ENCODE measurements around the gene SLC24A3.

Gene SLC24A3

GRCh38 chr20:19254956-19255355, 42.5 kb downstream of the SLC24A3 start:
- no peak for ATAC-seq

DNA sequence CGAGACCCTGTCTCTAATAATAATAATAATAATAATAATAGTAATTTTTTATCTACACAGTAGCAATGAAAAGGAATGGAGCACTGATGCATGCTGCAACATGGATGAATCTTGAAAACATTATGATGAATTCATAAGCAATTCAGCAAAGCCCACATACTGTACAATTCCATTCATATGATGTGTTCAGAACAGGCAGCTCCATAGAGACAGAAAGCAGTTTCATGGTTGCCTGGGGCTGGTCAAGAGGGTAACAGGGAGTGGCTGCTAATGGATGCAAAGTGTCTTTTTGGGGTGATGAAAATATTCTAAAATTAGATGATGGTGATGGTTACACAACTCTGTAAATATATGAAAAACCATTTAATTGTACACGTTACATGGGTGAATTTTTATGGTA, 43.6 kb downstream of the SLC24A3 start:
- no peak for ATAC-seq
- no peak for TF ChIP-seq SNAI2 (CRISPR knock-in tag; IDR thresholded peaks at IDR 0.05)
- no peak for TF ChIP-seq ESRRG (CRISPR knock-in tag; IDR thresholded peaks at IDR 0.05)
- TF ChIP-seq CREB5 (CRISPR knock-in tag; IDR thresholded peaks at IDR 0.05; ENCODE audit: low read depth): no peak
- TF ChIP-seq OSR1 (CRISPR knock-in tag; IDR thresholded peaks at IDR 0.05): no peak
- TF ChIP-seq, protein P1, sequence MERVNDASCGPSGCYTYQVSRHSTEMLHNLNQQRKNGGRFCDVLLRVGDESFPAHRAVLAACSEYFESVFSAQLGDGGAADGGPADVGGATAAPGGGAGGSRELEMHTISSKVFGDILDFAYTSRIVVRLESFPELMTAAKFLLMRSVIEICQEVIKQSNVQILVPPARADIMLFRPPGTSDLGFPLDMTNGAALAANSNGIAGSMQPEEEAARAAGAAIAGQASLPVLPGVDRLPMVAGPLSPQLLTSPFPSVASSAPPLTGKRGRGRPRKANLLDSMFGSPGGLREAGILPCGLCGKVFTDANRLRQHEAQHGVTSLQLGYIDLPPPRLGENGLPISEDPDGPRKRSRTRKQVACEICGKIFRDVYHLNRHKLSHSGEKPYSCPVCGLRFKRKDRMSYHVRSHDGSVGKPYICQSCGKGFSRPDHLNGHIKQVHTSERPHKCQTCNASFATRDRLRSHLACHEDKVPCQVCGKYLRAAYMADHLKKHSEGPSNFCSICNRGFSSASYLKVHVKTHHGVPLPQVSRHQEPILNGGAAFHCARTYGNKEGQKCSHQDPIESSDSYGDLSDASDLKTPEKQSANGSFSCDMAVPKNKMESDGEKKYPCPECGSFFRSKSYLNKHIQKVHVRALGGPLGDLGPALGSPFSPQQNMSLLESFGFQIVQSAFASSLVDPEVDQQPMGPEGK (CRISPR knock-in tag; IDR thresholded peaks at IDR 0.05; ENCODE audit: borderline replicate concordance): no peak
- no peak for TF ChIP-seq ZFP3 (CRISPR knock-in tag; IDR thresholded peaks at IDR 0.05)
- TF ChIP-seq GLIS3 (CRISPR knock-in tag; IDR thresholded peaks at IDR 0.05): no peak
- TF ChIP-seq ZNF8 (CRISPR knock-in tag; IDR thresholded peaks at IDR 0.05): no peak
- no peak for TF ChIP-seq RARB (CRISPR knock-in tag; IDR thresholded peaks at IDR 0.05)
- no peak for TF ChIP-seq ZNF565 (CRISPR knock-in tag; conservative IDR thresholded peaks at IDR 0.05; ENCODE audit: low read depth)
- TF ChIP-seq, protein P2, sequence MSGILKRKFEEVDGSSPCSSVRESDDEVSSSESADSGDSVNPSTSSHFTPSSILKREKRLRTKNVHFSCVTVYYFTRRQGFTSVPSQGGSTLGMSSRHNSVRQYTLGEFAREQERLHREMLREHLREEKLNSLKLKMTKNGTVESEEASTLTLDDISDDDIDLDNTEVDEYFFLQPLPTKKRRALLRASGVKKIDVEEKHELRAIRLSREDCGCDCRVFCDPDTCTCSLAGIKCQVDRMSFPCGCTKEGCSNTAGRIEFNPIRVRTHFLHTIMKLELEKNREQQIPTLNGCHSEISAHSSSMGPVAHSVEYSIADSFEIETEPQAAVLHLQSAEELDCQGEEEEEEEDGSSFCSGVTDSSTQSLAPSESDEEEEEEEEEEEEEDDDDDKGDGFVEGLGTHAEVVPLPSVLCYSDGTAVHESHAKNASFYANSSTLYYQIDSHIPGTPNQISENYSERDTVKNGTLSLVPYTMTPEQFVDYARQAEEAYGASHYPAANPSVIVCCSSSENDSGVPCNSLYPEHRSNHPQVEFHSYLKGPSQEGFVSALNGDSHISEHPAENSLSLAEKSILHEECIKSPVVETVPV (CRISPR knock-in tag; IDR thresholded peaks at IDR 0.05): no peak
- TF ChIP-seq BACH2 (CRISPR knock-in tag; IDR thresholded peaks at IDR 0.05; ENCODE audit: borderline replicate concordance): no peak
- no peak for TF ChIP-seq ARNTL (CRISPR knock-in tag; IDR thresholded peaks at IDR 0.05; ENCODE audit: borderline replicate concordance, low read depth)
- TF ChIP-seq, protein P3, sequence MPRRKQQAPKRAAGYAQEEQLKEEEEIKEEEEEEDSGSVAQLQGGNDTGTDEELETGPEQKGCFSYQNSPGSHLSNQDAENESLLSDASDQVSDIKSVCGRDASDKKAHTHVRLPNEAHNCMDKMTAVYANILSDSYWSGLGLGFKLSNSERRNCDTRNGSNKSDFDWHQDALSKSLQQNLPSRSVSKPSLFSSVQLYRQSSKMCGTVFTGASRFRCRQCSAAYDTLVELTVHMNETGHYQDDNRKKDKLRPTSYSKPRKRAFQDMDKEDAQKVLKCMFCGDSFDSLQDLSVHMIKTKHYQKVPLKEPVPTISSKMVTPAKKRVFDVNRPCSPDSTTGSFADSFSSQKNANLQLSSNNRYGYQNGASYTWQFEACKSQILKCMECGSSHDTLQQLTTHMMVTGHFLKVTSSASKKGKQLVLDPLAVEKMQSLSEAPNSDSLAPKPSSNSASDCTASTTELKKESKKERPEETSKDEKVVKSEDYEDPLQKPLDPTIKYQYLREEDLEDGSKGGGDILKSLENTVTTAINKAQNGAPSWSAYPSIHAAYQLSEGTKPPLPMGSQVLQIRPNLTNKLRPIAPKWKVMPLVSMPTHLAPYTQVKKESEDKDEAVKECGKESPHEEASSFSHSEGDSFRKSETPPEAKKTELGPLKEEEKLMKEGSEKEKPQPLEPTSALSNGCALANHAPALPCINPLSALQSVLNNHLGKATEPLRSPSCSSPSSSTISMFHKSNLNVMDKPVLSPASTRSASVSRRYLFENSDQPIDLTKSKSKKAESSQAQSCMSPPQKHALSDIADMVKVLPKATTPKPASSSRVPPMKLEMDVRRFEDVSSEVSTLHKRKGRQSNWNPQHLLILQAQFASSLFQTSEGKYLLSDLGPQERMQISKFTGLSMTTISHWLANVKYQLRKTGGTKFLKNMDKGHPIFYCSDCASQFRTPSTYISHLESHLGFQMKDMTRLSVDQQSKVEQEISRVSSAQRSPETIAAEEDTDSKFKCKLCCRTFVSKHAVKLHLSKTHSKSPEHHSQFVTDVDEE (CRISPR knock-in tag; IDR thresholded peaks at IDR 0.05): no peak
- TF ChIP-seq TOX (CRISPR knock-in tag; IDR thresholded peaks at IDR 0.05; ENCODE audit: borderline replicate concordance): no peak

More at GRCh38 chr20:19254956-19255355, 42.5 kb downstream of the SLC24A3 start:
- TF ChIP-seq BACH2 (CRISPR knock-in tag; IDR thresholded peaks at IDR 0.05; ENCODE audit: borderline replicate concordance): no peak
- TF ChIP-seq GLIS3 (CRISPR knock-in tag; IDR thresholded peaks at IDR 0.05): no peak
- TF ChIP-seq ZFP3 (CRISPR knock-in tag; IDR thresholded peaks at IDR 0.05): no peak
- TF ChIP-seq, protein P4, sequence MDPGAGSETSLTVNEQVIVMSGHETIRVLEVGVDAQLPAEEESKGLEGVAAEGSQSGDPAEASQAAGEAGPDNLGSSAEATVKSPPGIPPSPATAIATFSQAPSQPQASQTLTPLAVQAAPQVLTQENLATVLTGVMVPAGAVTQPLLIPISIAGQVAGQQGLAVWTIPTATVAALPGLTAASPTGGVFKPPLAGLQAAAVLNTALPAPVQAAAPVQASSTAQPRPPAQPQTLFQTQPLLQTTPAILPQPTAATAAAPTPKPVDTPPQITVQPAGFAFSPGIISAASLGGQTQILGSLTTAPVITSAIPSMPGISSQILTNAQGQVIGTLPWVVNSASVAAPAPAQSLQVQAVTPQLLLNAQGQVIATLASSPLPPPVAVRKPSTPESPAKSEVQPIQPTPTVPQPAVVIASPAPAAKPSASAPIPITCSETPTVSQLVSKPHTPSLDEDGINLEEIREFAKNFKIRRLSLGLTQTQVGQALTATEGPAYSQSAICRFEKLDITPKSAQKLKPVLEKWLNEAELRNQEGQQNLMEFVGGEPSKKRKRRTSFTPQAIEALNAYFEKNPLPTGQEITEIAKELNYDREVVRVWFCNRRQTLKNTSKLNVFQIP (CRISPR knock-in tag; IDR thresholded peaks at IDR 0.05; ENCODE audit: borderline replicate concordance, low read depth): no peak
- no peak for TF ChIP-seq ARNTL (CRISPR knock-in tag; IDR thresholded peaks at IDR 0.05; ENCODE audit: borderline replicate concordance, low read depth)
- no peak for TF ChIP-seq ESRRG (CRISPR knock-in tag; IDR thresholded peaks at IDR 0.05)
- no peak for TF ChIP-seq ZNF70 (CRISPR knock-in tag; IDR thresholded peaks at IDR 0.05)
- no peak for TF ChIP-seq ISL1 (CRISPR knock-in tag; IDR thresholded peaks at IDR 0.05)

DNA sequence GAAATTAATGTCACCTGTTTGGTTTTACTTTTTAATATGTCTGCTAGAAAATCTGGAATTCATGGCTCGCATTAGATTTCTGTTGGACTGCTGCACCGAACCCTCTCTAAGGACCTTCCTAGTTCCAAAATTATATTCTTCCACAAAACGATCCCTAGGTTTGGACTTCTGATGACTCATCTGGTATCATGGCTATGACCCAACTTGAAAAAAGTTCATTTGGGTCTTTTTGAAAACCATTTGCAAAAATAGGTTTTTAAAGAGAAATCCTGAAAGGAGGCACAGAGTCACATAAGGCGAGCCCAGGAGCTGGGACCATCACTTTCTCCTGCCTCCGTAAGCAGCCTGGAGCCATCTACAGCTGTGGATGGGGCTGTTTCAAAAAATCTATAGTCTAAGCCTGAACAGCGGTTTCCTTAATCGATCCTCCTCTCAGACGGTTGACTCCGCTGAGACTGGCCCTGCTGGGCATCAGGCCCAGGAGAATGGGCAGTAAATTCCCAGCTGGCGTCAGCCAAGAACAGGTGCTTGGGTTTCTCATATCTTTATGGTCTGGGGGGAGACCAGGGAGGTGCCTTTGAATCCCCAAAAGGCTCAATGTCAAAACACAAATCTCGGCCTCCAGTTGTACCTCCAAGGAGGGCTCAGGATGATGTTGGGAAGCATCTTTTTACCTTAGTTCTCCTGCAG, 44.6 kb downstream of the SLC24A3 start:
- TF ChIP-seq CSDC2 (CRISPR knock-in tag; IDR thresholded peaks at IDR 0.05) (no peak), ARNTL (CRISPR knock-in tag; IDR thresholded peaks at IDR 0.05; ENCODE audit: borderline replicate concordance, low read depth) (no peak), ZNF8 (CRISPR knock-in tag; IDR thresholded peaks at IDR 0.05) (no peak), CREB5 (CRISPR knock-in tag; IDR thresholded peaks at IDR 0.05; ENCODE audit: low read depth) (no peak), ZNF565 (CRISPR knock-in tag; conservative IDR thresholded peaks at IDR 0.05; ENCODE audit: low read depth) (no peak), ZFP30 (CRISPR knock-in tag; IDR thresholded peaks at IDR 0.05) (no peak), TCF4 (CRISPR knock-in tag; IDR thresholded peaks at IDR 0.05; ENCODE audit: borderline replicate concordance) (no peak), GLIS3 (CRISPR knock-in tag; IDR thresholded peaks at IDR 0.05) (no peak)
- ATAC-seq: no peak
